HCT116 (cell line): ENCODE results near the gene PVRIG. TPM values are rescaled to one million over a fixed set of nuclear protein-coding genes. Genes with fewer than 3 reads are reported as not detected.
"Not testable (repeated sequence)": the region's sequence is repeated elsewhere in the genome, so short reads cannot be mapped to it uniquely, and the experiment has no call there.

Experiments
- ATAC-seq: fragments of 200-7000 bp; cut with Tn5 transposase; 2 replicates; pipeline ENCODE4 v1.9.1; 2020; ENCODE audit warnings: mild to moderate bottlenecking, moderate library complexity
- BruUV-seq: library from RNA; stranded (reverse); fragments of 400-500 nt; replicated peaks from 2 replicates; lab custom pipeline; 2021; lab: Mats Ljungman, UMichigan
- CTCF ChIA-PET: fragments of 300-600 bp; sonication (Branson Sonifier 250); formaldehyde crosslinking; loops from one replicate; lab custom pipeline; 2021; ENCODE audit warnings: antibody characterized with exemption; lab: Charles Lee
- POLR2A ChIA-PET: fragments of 300-600, 350-600 bp; sonication (Branson Sonifier 250); formaldehyde crosslinking; loops from one replicate; lab custom pipeline; 2021; ENCODE audit warnings: antibody characterized with exemption; lab: Charles Lee
- RAD21 ChIA-PET, 2 experiments: fragments of 300-600 bp; sonication (Branson Sonifier 250); formaldehyde crosslinking; loops; one replicate each; lab custom pipeline; 2023; ENCODE audit warnings: low total read pairs in 2 of 2; ENCODE audit not compliant: uncharacterized antibody in 2 of 2, unreplicated experiment in 2 of 2, low non-redundant PET in 1 of 2; lab: Charles Lee
- DNase-seq: peaks from one replicate; pipeline ENCODE4 v3.0.0-alpha.2; 2010; ENCODE audit warnings: low read depth, low spot score
- H2AFZ ChIP-seq: fragments of 200-600 bp; shearing (Covaris generic), sonication (generic); 2 replicates; pipeline ENCODE4 v1.6.1; 2017; ENCODE audit warnings: low read depth, mixed run types, mixed read lengths, antibody characterized with exemption, low read length; ENCODE audit not compliant: poor library complexity, severe bottlenecking
- H3K27ac ChIP-seq: 2 replicates; pipeline ENCODE4 v1.5.1; 2012; ENCODE audit warnings: low read depth, low read length
- H3K27me3 ChIP-seq: fragments of 200-600 bp; sonication (generic); 2 replicates; pipeline ENCODE4 v1.6.1; 2016; ENCODE audit warnings: mixed run types, low read length, mixed read lengths; ENCODE audit not compliant: insufficient read depth
- H3K36me3 ChIP-seq, 2 experiments: fragments of 200-500 bp in 1 of 2; fragments of 200-600 bp in 1 of 2; sonication (Bioruptor generic) in 1 of 2; sonication (generic) in 1 of 2; 2 replicates each; pipeline versions ENCODE4 v1.5.1 to v1.6.1; 2014 to 2016; ENCODE audit warnings: low read length in 2 of 2, inconsistent platforms in 1 of 2, mixed read lengths in 1 of 2, mixed run types in 1 of 2; ENCODE audit not compliant: insufficient read depth in 2 of 2, control insufficient read depth in 1 of 2
- H3K4me1 ChIP-seq, 2 experiments: fragments of 200-600 bp in 1 of 2; sonication (generic) in 1 of 2; 2 replicates each; pipeline versions ENCODE4 v1.5.1 to v1.6.1; 2012 to 2017; ENCODE audit warnings: low read length in 2 of 2, inconsistent platforms in 1 of 2, mild to moderate bottlenecking in 1 of 2, mixed read lengths in 1 of 2, mixed run types in 1 of 2, moderate library complexity in 1 of 2; ENCODE audit not compliant: insufficient read depth in 2 of 2, control insufficient read depth in 1 of 2
- H3K4me2 ChIP-seq: fragments of 200-600 bp; sonication (generic); 2 replicates; pipeline ENCODE4 v1.6.1; 2017; ENCODE audit warnings: mixed run types, low read length, mixed read lengths
- H3K4me3 ChIP-seq, 2 experiments: fragments of 200-600 bp in 1 of 2; sonication (generic) in 1 of 2; replicated peaks in 1 of 2; 2 replicates each; pipeline ENCODE4 v1.5.1; 2011 to 2016; ENCODE audit warnings: low read length in 2 of 2, control low read depth in 1 of 2, low read depth in 1 of 2, mild to moderate bottlenecking in 1 of 2, mixed read lengths in 1 of 2, mixed run types in 1 of 2
- H3K79me2 ChIP-seq: fragments of 200-600 bp; sonication (generic); 2 replicates; pipeline ENCODE4 v1.6.1; 2017; ENCODE audit warnings: mild to moderate bottlenecking, mixed run types, low read length, moderate library complexity, mixed read lengths; ENCODE audit not compliant: insufficient read depth
- H3K9ac ChIP-seq: fragments of 200-600 bp; sonication (generic); 2 replicates; pipeline ENCODE4 v1.6.1; 2016; ENCODE audit warnings: low read length, mixed read lengths
- H3K9me2 ChIP-seq: fragments of 200-600 bp; sonication (generic), shearing (Covaris generic); 2 replicates; pipeline ENCODE4 v1.6.1; 2017; ENCODE audit warnings: mixed run types, mild to moderate bottlenecking, moderate library complexity; ENCODE audit not compliant: insufficient read depth
- H3K9me3 ChIP-seq, 2 experiments: fragments of 200-500 bp in 1 of 2; fragments of 200-600 bp in 1 of 2; sonication (Bioruptor generic) in 1 of 2; sonication (generic) in 1 of 2; 2 replicates each; pipeline ENCODE4 v1.6.1; 2014 to 2017; ENCODE audit warnings: low read length in 2 of 2, mixed read lengths in 2 of 2, inconsistent platforms in 1 of 2, low read depth in 1 of 2, mild to moderate bottlenecking in 1 of 2, mixed run types in 1 of 2, moderate library complexity in 1 of 2; ENCODE audit not compliant: control insufficient read depth in 1 of 2, insufficient read depth in 1 of 2
- H4K20me1 ChIP-seq: fragments of 200-600 bp; sonication (generic), shearing (Covaris generic); 2 replicates; pipeline ENCODE4 v1.6.1; 2017; ENCODE audit warnings: mixed run types, mild to moderate bottlenecking, moderate library complexity; ENCODE audit not compliant: insufficient read depth
- ZFX ChIP-seq: fragments of 450-650 bp; IDR thresholded peaks from 2 replicates; pipeline ENCODE4 v1.6.1; 2017
- intact Hi-C: fragments of 100-400 bp; cut with micrococcal nuclease; formaldehyde crosslinking; loops from 2 replicates; pipeline ENCODE4 v1.10.0; 2022
- total RNA-seq: library from RNA; stranded (reverse); gene quantifications from one replicate; pipeline ENCODE4 v1.2.1, GENCODE V29; 2021; ENCODE audit not compliant: unreplicated experiment

The PVRIG gene
- total RNA-seq, 1 experiment from 2014 or later: 0.30 TPM

DNA sequence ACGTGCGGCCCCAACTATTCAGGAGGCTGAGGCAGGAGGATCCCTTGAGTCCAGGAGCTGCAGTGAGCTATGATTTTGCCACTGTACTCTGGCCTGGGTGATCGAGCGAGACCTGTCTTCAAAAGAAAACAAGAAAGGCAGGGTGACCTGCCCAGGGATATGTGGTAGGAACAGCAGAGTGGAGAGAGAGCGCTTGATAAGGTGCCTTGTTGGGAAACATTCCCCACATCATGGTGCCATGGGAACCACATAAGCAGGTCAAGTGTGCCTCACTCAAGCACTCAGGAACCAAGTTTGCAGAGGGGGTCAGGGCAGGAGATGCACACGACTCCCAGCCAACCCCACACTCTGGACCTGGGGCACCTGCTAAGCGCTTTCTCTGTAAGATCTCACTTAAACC is 37.3 kb downstream of the PVRIG start (continued):
- no peak for TF ChIP-seq ZFX
- TF ChIP-seq, all 23 proteins: peak for 0

DNA sequence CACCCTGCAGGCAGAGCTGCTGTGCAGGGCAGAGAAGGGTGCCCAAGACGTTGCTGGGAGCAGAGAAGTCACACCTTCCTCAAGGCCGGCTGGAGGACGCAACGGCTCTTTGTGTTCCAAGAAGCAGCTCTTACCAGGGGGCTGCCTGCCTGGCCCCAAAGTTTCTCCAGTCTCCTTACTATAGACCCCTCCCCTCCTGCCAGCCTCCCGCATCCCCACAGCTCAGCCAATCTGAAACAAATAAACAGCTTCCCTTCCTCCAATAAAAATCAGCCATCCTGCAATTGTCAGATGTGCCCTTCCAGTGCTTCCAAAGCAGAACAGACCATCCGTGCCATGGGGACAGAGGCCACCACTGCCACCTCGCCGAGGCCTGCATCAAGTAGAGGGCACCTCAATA is 40.2 kb downstream of the PVRIG start:
- DNase-seq, H3K27ac ChIP-seq, intact Hi-C loops, H3K9me3 ChIP-seq, H3K4me3 ChIP-seq, ATAC-seq, H3K4me2 ChIP-seq, H4K20me1 ChIP-seq, BruUV-seq, H3K9ac ChIP-seq, H3K36me3 ChIP-seq, H2AFZ ChIP-seq, POLR2A ChIA-PET, H3K79me2 ChIP-seq, CTCF ChIA-PET, H3K9me2 ChIP-seq, H3K27me3 ChIP-seq, RAD21 ChIA-PET: not testable (repeated sequence)
- peaks cover 12 to 14% of the 10 kb centered on the region in 2 experiments for H3K4me1 ChIP-seq

DNA sequence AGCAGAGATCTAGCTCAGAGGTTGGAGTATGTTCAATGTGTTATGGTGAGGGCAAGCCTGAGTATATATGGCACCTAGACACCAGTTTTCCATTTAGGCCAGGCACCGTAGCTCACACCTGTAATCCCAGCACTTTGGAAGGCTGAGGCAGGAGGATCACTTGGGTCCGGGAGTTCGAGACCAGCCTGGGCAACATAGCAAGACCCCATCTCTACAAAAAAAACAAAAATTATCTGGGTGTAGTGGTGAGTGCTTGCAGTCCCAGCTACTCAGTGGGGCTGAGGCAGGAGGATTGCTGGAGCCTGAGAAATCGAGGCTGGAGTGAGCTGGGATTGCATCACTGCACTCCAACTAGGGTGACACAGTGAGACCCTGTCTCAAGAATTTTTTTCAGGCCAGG is 43.1 kb downstream of the PVRIG start:
- ATAC-seq, H4K20me1 ChIP-seq, H3K27ac ChIP-seq, H2AFZ ChIP-seq, H3K9ac ChIP-seq, CTCF ChIA-PET, H3K4me2 ChIP-seq, H3K27me3 ChIP-seq, H3K9me3 ChIP-seq, RAD21 ChIA-PET, DNase-seq, H3K4me3 ChIP-seq, H3K9me2 ChIP-seq, intact Hi-C loops, H3K36me3 ChIP-seq, POLR2A ChIA-PET, H3K79me2 ChIP-seq, BruUV-seq: not testable (repeated sequence)
- H3K4me1 ChIP-seq: peaks cover 28 to 42% of the 10 kb centered on the region in 2 experiments

DNA sequence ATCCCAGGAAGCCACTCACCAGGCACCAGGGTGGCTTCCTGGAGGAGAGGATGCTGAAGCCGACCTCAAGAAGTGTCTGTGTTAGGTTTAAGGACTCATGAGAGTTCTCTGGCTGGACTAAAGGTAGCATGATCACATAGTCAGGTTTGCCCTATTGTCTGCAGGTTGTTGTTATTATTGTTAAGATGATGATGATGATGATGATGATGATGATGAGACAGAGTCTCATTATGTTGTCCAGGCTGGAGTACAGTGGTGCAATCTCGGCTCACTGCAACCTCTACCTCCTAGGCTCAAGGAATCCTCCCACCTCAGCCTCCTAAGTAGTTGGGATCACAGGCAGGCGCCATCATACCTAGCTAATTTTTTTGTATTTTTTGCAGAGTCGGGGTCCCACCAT is 44.5 kb downstream of the PVRIG start:
- Histone ChIP-seq H3K79me2 (peaks cover 13% of the 10 kb centered on the region; the same call in 1 of the 2 replicates), H3K4me3 (peak overlapping the region in 1 of 2 experiments; percentile 44; a peak in 1 of 4 replicates), H3K27ac (peak overlapping the region; percentile 75), H3K9ac (peak overlapping the region; percentile 46), H3K4me1 (peaks cover 38 to 52% of the 10 kb centered on the region in 2 experiments), H3K4me2 (peak overlapping the region; percentile 81)
- DNase-seq, intact Hi-C loops, H3K27me3 ChIP-seq, H2AFZ ChIP-seq, H3K9me2 ChIP-seq, RAD21 ChIA-PET, POLR2A ChIA-PET, ATAC-seq, H3K9me3 ChIP-seq, H3K36me3 ChIP-seq, H4K20me1 ChIP-seq, BruUV-seq: not testable (repeated sequence)
- CTCF ChIA-PET: interaction anchor here (1.3 kb wide), 1 partner anchor 17 kb away, joined by 3 read pairs; no protein-coding TSS in a partner anchor

DNA sequence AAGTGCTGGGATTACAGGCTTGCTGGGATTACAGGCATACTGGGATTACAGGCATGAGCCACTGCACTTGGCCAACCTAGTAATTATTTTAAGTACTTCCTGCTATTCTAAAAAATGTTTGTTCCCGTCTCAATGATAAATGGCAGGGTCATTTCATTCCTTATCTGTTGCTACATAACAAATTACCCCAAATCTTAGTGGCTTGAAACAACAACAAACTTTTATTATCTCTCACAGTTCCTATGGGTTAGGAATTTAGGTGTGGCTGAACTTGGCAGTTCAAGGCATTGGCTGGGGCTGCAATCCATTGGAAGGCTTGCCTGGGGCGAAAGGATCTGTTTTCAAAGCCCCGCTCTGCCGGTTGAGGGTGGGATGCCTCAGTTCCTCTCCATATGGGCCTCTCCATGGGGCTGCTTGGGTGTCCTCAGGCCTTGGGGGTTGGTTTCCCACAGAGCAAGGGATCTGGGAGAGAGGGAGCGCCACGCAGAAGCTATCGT is 45.0 kb downstream of the PVRIG start:
- H3K27me3 ChIP-seq, intact Hi-C loops, H3K9me2 ChIP-seq, H3K36me3 ChIP-seq, H4K20me1 ChIP-seq, H2AFZ ChIP-seq, RAD21 ChIA-PET, BruUV-seq, H3K9me3 ChIP-seq: not testable (repeated sequence)
- Histone ChIP-seq H3K27ac (peak overlapping the region; percentile 75), H3K4me2 (peak overlapping the region; percentile 81), H3K9ac (peak overlapping the region; percentile 46), H3K4me3 (peak overlapping the region; percentile 23 to 44), H3K79me2 (peaks cover 13% of the 10 kb centered on the region; the same call in 1 of the 2 replicates), H3K4me1 (peaks cover 43 to 57% of the 10 kb centered on the region in 2 experiments)
- ATAC-seq (peak; percentile 74), DNase-seq (peak; percentile 40)
- ChIA-PET CTCF (interaction anchor here (1.3 kb wide), 1 partner anchor 17 kb away, joined by 3 read pairs; no protein-coding TSS in a partner anchor), POLR2A (interaction anchor here (0.6 kb wide), 1 partner anchor 139 kb away, joined by 3 read pairs; no protein-coding TSS in a partner anchor)
